RWPE1 (cell line): Measurements from ENCODE around the gene CTU2.
A peak's percentile ranks its signal among the peaks of the same experiment; 100 is the strongest.

Experiments
- CTCF ChIA-PET: fragments of 350-600 bp; sonication (Branson Sonifier 250); formaldehyde crosslinking; extraction: SDS; loops from one replicate; lab custom pipeline; 2021; lab: Yijun Ruan, JAX
- POLR2A ChIA-PET: fragments of 400-600 bp; formaldehyde crosslinking; extraction: SDS; loops from one replicate; lab custom pipeline; 2020; ENCODE audit warnings: antibody characterized with exemption; ENCODE audit not compliant: low non-redundant PET; lab: Yijun Ruan, JAX
- DNase-seq: peaks from one replicate; pipeline ENCODE4 v3.0.0; 2012; ENCODE audit warnings: low spot score
- H3K27ac ChIP-seq: fragments of 450-650 bp; 2 replicates; pipeline ENCODE4 v1.5.1; 2017
- CTCF ChIP-seq: fragments of 450-650 bp; conservative IDR thresholded peaks from 2 replicates; pipeline ENCODE4 v1.5.1; 2017; ENCODE audit warnings: low read depth, mild to moderate bottlenecking

Gene CTU2

GRCh38 chr16:88742896-88743605 lies 36.7 kb downstream of the CTU2 start:
- no peak for TF ChIP-seq CTCF
- H3K27ac ChIP-seq = peak overlapping the region; percentile 39
- no peak for DNase-seq
- ChIA-PET CTCF (interaction anchor here (0.5 to 1.3 kb wide), 8 partner anchors 9 to 141 kb away, joined by 3 to 5 read pairs (median 4); partner anchors contain the start of gene PIEZO1), POLR2A (no interaction called here)

- POLR2A ChIA-PET = no interaction called here
- DNase-seq = peak; percentile 48
- CTCF ChIA-PET = interaction anchor here (0.5 to 1.3 kb wide), 9 partner anchors 10 to 142 kb away, joined by 3 to 6 read pairs (median 4); partner anchors contain the start of gene PIEZO1
- TF ChIP-seq CTCF = peak; percentile 80
- peak overlapping the region; percentile 39 for H3K27ac ChIP-seq
Observed at GRCh38 chr16:88743693-88744576, 37.6 kb downstream of the CTU2 start.

- POLR2A ChIA-PET = no interaction called here
Observed at GRCh38 chr16:88744577-88745521, 38.5 kb downstream of the CTU2 start.

DNA sequence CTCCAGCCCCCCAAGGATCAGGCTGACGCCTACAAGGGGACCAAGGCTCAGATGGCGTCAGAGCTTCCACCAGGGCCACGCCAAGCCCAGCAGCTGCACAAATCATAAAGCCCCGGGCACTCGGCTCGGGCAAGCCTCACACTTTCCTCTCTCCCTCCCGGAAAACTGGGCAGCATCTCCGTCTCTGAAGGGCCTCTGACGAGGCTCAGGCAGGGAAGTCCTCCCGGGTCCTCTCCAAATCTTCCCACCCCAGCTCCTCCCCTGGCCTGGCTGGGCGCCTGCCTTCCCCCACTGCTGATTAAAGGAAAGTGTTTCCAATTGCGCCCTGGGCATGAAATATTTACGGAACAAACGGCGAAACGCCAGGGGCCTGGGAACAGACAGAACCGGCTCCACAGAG lies 40.2 kb downstream of the CTU2 start:
- ChIA-PET CTCF (interaction anchor here (1.0 to 2.0 kb wide), 3 partner anchors 9 to 11 kb away, joined by 3 to 6 read pairs (median 6); no protein-coding TSS in a partner anchor), POLR2A (interaction anchor here (0.6 kb wide), 1 partner anchor 12 kb away, joined by 3 read pairs; no protein-coding TSS in a partner anchor)
- peak overlapping the region; percentile 46 for H3K27ac ChIP-seq

More at GRCh38 chr16:88744577-88745521, 38.5 kb downstream of the CTU2 start:
- no peak for DNase-seq
- peak overlapping the region; percentile 46 for H3K27ac ChIP-seq
- TF ChIP-seq CTCF = no peak
- CTCF ChIA-PET = interaction anchor here (0.7 to 2.0 kb wide), 5 partner anchors 7 to 39 kb away, joined by 3 to 6 read pairs (median 6); no protein-coding TSS in a partner anchor

More for the DNA sequence above, 40.2 kb downstream of the CTU2 start:
- no peak for DNase-seq
- no peak for TF ChIP-seq CTCF
